HL-60/S4 (cell line): Measurements from ENCODE around the gene SLC7A7.
"Not testable (repeated sequence)": the region's sequence is repeated elsewhere in the genome, so short reads cannot be mapped to it uniquely, and the experiment has no call there.

Experiments used
- in situ Hi-C: fragments of 300-500 bp; cut with MboI; formaldehyde crosslinking; loops from 2 replicates; pipeline ENCODE4 v1.14.3; 2022; ENCODE audit warnings: low sequenced_read_pairs

SLC7A7 gene

DNA sequence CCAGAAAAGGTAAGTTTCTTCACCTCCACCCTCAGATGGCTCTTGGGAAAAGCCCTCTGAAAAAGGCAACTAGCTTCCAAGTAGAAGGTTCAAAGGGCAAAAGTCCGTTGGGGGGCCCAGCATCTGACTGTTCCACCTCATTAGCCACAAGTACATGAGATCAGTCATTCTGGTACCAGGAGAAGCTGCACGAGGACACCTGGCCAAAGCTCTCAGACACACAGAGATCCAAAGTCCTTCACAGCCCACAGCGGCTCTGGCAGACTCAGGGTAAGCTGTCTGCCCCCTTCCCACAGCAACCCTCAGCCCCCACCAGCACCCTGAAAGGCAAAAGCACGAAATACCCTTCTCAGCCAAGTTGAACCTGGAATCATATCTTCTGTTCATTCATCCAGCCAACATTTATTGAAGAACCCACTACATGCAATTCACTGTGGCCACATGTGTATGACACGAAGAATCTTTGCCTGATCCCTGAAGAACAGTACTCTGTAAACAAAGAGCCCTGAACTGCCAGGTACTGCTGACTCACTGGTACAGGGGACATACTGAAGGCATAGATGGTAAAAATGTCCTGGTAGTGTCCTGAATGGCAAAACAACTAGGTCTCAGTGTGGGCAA is 19.0 kb downstream of the SLC7A7 start:
- in situ Hi-C loops, result no loop called here

- in situ Hi-C loops, result no loop called here
These were observed 20.7 kb downstream of the SLC7A7 start for GRCh38 chr14:22794551-22794951.

DNA sequence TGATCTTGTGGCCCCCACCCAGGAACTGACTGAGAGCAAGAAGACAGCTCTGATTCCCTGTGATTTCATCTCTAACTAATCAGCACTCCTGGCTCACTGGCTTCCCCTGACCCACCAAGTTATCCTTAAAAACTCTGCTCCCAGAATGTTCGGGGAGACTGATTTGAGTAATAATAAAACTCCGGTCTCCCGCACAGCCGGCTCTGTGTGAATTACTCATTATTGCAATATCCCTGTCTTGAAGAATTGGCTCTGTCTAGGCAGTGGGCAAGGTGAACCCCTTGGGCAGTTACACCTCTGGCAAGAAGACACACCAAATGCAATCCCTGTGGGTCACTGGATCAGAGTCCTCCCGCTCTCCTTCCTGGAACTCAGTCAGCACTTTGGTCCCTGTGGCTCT is 21.3 kb downstream of the SLC7A7 start:
- in situ Hi-C loops, result no loop called here

- in situ Hi-C loops, result not testable (repeated sequence)
These were observed 21.7 kb downstream of the SLC7A7 start for GRCh38 chr14:22793550-22793949.

GRCh38 chr14:22792158-22792557 is 23.1 kb downstream of the SLC7A7 start:
- in situ Hi-C loops, result no loop called here

DNA sequence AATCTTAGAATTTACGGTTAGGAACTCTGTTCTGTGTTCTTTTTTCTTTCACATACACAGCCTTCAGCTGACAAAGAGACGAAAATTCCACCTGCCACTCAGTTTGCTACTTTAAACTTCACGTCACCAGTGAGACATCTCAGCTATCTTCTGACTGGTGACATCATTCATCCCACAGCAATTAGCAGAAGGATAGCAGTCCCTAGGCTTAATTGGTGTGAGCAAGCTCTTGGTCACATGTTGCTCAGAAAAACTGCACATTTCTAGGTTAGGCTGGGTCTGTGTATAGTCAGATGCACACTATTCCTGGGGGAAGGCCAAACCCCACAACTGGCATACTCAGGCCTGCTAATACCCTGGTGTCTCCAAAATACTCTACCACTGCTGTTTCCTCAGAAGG is 23.9 kb downstream of the SLC7A7 start:
- in situ Hi-C loops, result no loop called here

- in situ Hi-C loops, result no loop called here
These were observed 28.6 kb downstream of the SLC7A7 start for GRCh38 chr14:22786685-22787084.

GRCh38 chr14:22781301-22781991 is 33.8 kb downstream of the SLC7A7 start:
- in situ Hi-C loops, result no loop called here

DNA sequence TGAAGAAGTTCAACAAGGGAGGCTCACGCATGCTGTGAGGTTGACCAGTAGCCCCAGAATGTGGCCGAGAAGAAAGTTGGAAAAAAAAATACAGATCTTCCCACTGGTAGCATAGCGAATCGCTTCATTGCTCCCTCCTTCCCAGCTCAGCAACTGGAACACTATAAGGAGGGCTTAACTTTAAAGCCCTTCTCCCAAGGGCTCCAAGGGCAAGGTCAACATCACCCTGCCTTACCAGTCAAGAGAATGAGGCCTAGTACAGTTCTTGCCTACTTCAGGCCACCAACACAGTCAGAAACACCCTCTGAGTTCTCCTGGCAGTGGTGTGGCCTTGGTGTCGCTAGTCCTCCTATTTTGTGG is 34.3 kb downstream of the SLC7A7 start:
- in situ Hi-C loops, result no loop called here

DNA sequence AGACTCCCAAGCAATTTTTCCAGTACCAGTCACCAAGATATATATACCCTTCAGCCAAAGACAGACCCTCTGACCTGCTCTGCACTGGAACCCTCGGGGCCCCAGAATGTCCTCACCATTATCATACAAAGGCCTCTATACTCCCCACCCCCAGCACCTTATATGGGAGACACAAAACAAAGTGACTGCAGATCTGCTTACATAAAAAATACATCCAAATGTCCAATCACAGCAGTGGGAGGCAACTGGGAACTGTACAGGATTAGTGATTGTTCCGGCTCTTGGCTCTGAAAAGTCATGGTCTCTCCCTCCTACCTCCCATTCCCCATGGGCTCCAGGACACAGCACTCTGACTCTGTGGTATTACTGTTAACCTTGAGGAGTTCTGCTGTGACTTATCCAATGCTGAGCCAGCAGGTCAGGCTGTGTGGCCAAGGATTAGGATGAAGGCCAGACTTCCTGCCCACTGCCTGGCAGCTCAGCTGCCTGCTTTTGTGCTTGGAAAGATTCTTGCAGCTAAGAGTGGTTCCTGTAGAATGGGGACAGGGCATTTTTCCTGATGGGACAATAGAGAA is 35.0 kb downstream of the SLC7A7 start:
- in situ Hi-C loops, result no loop called here

DNA sequence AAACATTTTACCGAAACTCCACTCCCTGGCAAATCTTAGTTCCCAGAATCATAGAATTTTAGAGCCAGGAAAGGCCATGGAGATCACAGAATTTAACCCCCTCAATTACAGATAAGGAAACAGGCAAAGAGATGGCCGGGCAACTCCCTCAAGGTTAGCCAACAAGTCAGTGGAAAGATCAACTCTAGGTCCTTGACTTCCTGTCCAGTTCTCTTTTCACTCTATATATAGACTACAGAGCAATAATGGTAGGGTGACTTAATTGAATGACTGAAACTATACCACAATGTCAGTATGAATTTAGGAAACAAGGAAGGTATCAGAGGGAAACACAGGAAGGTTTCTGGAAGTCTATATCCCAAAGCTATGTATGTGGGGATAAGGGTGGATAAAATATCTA is 37.2 kb downstream of the SLC7A7 start:
- in situ Hi-C loops, result loop anchor here (10.0 kb wide), 1 partner anchor 77 kb away; no protein-coding TSS in a partner anchor

DNA sequence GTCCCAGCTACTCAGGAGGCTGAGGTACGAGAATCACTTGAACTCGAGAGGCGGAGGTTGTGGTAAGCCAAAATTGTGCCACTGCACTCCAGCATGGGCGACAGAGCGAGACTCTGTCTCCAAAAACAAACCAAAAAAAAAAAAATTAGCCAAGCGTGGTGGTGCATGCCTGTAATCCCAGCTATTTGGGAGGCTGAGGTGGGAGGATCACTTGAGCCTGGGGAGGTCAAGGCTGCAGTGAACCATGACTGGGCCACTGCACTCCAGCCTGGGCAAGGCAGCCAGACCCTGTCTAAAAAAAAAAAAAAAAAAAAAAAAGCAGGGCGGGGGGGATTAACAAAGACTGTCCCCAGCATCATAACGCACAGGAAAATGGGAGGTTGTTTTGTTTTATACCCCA is 38.4 kb downstream of the SLC7A7 start:
- in situ Hi-C loops, result loop anchor here (10.0 kb wide), 1 partner anchor 78 kb away; no protein-coding TSS in a partner anchor

- in situ Hi-C loops, result loop anchor here (10.0 kb wide), 1 partner anchor 79 kb away; no protein-coding TSS in a partner anchor
These were observed 39.0 kb downstream of the SLC7A7 start for GRCh38 chr14:22776215-22776614.

DNA sequence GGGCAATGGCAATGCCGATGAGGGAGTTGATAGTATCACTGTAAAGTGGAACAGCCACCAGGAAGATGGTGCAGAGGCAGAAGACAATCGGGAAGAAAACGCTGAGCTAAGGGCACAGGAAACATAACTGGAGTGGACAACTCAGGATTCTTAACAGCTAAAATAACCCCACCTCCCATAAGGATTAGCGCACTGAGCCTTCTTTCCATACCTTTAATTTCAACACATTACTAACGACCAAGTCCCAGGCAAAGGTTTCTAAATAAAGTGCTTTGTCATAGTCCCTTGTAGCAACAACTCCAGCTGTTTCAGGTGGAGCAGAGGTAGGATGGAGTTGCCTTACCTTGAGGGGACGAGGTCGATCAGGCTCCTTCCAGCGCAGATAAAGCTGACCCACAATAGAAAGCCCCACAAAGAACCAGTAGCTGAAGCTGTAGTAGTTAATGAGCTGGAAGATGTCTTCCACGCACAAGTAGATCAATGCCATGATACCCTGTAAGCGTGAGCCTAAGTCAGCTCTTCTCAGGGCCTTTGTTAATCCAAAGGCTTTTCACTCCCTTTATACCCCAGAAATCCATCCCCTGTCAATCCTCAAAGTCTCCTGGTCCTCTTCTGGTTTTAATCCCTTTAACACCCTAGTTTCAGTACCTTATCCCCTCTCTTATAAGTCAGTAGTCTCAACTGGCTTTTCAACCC is 41.1 kb downstream of the SLC7A7 start:
- in situ Hi-C loops, result loop anchor here (10.0 kb wide), 1 partner anchor 81 kb away; no protein-coding TSS in a partner anchor

DNA sequence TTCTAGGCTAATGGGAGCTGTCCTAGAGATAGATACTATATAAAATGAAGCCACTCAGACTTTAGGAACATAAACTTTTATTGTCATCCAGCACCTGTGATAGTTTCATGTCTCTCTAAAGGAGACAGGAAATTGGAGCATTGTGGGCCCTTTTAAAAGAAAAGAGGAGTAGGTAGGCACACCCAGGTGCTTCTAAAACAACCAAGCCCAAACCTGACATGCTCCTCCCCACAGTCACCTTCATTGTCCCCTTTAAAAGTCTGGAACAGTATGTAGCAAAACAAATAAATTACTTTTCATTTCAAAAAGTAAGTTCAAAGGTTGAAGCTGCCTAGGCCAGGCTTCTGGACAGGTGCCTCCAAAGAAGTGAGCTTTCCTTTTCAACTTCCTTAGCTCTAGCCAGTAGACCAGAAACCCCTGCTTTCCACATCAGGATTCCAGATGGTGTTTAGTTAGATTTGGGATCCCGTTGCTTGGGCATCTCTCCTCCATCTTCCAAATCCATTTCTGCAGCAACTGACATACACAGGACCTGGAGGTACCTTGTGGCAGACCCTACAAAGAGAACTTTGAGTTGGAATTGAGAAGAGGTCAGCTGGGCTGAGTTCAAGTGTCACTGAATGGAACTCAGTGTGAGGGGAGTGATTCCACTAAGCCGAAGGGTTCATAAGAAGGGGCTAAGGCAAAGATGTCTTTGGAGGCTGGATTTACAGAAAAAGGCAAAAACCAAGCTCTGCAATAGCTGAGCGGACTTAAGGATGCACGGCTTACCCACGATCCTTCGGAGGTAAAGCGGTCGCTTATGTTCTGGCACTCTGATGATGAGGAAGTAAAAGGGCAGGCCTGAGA is 41.8 kb downstream of the SLC7A7 start:
- in situ Hi-C loops, result loop anchor here (10.0 kb wide), 1 partner anchor 81 kb away; no protein-coding TSS in a partner anchor

GRCh38 chr14:22772725-22773124 is 42.5 kb downstream of the SLC7A7 start:
- in situ Hi-C loops, result loop anchor here (10.0 kb wide), 1 partner anchor 82 kb away; no protein-coding TSS in a partner anchor

DNA sequence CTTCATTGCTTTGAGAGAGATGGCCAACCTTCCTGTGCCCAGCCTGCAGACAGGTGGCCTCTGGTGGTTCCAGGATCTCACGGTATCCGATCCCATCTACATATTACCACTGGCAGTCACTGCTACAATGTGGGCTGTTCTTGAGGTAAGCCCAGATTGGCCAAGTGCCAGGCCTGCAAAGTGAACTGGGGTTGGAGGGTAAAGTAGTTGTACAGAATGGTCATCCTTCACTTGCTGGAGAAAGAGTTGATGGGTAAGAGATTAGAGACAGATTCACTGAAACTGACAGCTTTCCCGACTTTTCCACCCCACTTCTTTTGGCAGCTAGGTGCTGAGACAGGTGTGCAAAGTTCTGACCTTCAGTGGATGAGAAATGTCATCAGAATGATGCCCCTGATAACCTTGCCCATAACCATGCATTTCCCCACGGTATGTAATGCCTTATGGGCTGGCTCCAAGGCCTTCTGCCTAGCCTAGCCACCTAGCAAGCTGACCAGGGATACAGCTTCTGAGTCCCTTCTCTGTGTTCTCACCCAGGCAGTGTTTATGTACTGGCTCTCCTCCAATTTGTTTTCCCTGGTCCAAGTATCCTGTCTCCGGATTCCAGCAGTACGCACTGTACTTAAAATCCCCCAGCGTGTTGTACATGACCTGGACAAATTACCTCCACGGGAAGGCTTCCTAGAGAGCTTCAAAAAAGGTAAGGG is 44.6 kb downstream of the SLC7A7 start:
- in situ Hi-C loops, result loop anchor here (10.0 kb wide), 1 partner anchor 84 kb away; no protein-coding TSS in a partner anchor

DNA sequence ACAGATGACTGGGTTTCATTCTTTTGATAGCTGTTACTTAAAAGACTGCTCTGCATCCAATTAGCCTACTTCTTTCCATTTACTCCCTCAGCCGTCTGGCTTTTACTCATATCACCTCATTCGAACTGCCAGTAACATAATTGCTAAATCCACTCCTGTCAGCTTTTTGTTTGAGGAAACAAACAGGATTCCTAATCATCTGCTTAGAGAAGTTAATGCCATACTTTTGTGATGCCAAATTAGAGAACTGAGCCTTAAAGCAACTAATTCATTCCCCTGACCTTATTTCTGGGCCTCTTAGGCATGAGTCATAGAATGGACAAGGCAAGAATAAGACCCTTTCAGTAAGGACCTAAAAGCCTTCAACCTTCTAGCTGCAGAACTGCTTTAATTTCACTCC is 45.9 kb downstream of the SLC7A7 start:
- in situ Hi-C loops, result no loop called here

DNA sequence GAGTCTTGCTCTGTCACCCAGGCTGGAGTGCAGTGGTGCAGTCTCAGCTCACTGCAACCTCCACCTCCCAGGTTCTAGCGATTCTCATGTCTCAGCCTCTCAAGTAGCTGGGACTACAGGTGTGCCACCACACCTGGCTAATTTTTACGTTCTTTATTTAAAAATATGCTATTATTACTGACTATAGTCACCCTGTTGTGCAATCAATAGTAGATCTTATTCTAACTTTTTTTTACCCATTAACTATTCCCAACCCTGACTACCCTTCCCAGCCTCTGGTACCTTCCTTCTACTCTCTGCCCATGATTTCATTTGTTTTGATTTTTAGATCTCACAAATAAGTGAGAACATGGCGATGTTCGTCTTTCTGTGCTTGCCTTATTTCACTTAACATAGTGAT is 46.3 kb downstream of the SLC7A7 start:
- in situ Hi-C loops, result no loop called here

GRCh38 chr14:22767323-22767589 is 48.0 kb downstream of the SLC7A7 start:
- in situ Hi-C loops, result no loop called here
